Stimulated activated CD8-positive, alpha-beta memory T cell treated with anti-CD3 and anti-CD28 coated beads, Interleukin-15, amount 100 ng/mL, for 48 hours (primary cell): ENCODE data around the gene IL1RL1.

Experiments used
- DNase-seq, 2 donors: peaks; one replicate each; pipeline ENCODE4 v3.0.0-alpha.2; 2020; ENCODE audit warnings: low read depth in 2 of 2

The IL1RL1 gene

DNA sequence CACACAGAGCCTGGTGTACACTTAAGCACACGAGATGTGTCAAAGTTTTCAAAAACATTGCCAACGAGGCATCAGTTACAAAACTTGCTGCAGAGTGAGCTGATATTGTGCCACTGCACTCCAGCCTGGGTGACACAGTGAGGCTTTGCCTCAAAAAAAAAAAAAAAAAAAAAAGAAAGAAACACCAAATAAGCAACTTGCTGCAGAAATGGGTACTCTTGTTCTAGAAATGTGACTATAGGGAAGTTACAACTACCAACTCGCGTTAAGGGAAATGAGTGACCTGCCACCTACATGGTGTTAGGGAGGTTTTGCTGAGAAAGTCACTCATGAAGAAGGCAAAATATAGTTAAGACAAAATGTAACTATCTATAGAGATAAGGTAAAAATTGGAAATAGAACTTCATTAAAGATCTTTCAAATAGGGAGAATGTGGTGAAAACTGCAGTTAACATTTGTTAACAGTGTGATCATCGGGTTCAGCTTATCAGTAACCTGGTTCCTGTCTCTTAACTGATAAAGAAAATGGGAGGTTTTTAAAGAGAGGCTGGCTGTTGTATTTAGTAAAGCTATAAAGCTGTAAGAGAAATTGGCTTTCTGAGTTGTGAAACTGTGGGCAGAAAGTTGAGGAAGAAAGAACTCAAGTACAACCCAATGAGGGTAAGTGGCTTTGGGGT is at the start of gene IL1RL1:
Gene IL1RL1, plus strand, starts transcription at position 600 of the 677 bp plus-strand sequence. CDS start 26,702 bp downstream, outside the sequence.
- DNase-seq, result no peak

DNA sequence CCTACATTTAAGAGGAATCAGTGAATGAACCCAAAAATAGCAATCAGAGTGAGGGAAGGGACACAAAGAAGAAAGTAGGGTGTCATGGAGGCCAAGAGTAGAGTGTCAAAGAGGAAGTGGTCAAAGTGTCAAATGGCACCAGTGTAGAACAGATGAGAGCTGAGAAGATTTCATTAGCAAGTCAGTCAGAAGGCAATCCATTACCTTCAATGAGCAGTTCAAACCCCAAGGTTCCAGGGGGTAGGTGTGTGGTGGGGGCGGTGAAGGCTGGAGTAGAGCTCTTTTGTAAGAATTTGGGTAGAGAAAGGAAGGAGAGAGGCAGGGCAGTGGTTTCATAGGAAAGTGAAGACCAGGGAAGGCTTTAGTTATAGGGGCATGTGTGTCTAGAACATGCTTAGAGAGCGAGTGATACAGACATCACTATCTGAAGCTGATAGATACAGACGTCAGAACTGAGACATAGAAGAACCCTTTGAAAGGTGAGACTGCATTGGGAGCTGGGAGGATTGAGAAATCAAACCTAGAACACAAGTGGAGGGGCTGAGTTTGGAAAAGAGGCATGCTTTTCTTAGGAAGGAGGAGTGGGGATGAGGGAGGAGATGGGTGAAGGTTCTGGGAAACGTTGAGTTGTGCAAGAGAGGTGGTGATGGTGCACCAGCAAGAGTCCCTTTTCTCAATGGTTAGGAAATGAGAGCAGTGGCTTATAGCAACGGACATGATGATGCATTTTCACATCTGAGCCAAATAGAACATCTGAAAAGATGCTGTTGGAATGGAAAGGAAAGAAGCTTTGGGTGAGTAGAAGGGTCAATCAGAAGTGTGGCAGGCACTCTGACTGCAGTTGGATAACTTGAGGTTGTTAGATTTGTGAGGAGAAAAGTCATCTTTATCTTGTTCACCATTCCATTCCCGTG is 48.9 kb upstream of the IL1RL1 start:
- DNase-seq, result no peak

DNA sequence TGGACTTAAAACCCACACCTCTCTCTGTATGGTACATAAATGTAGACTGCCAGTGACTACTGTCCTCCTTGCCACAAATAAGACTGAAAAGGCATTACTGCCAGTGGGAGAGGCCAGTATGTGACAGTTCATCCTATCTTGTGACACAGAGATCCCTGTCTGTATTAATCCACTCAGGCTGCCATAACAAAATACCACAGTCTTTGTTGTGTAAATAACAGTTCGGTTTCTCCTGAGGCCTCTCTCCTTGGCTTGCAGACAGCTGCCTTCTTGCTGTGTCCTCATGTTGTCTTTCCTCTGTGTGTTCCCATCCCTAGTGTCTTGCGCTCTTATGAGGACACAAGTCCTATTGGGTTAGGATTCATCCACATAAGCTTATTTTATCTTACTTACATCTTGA is 46.4 kb upstream of the IL1RL1 start:
- no peak for DNase-seq

DNA sequence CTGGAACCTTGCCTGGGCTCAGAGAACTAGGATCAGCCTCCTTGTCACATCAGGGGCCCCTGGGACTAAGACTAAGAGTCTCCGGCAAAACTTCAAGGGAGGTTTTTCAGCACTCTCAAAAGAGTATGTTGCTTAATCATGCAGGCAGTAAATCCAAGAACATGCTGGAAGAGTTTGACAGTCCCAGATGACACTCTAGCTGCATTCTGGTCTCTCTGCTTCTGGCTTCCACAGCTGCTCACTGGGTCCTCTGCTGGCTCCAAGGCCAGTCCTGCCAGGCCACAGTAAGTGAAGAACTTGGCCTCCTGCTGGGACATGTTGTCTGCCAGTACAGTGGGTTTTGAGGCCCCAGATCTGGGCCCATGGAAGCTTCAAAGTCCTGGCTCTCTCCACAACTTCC is 45.2 kb upstream of the IL1RL1 start:
- no peak for DNase-seq

DNA sequence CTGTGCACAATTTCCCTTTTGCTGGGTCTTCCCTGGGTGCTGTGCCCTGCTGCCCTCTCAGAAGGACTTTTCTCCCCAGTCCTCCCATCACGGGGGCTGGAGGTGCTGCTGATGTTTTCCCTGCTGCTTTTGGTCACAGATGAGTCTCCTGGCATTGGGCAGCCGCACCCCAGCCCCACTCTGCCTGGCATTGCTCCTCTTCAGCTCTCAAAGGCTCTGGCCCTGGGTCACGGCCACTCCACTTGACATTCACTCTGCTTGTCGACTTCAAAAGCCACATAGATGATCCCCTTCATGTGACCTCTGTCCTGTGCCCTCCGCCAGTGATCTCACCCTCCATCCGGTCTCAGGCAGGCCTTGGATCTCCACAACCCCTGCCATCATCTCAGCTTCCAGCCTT is 43.6 kb upstream of the IL1RL1 start:
- no peak for DNase-seq

DNA sequence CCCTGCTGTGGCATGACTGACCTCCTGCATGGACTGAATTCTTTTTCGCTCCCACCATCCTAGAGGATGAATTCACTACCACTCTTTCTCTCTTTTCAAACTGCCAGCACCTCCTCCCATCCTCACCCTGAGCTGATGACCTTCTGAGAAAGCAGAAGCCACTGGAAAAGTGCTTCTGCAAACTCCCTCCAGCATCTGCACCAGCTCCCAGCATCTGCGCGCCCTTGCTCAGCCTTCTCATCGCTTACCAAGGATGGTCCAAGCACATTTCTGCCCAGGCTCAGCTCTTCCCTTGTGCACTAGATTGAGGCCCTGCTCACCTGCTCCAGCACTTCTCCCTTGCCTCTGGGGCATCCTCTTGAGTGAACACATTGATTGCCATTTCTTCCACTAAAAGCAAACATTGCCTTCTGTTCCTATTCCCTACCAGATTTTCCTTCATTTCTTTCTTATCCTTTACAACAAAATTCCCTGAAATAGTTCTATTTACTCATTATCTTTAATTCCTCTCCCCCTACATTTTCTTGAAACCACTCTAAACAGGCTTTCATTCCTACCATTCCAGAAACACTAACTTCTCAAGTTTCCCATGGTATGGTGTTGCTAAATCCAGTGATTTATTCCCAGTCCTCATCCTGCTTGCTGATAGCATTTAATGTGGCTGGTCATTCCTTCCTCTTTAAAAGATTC is 42.7 kb upstream of the IL1RL1 start:
- DNase-seq, result no peak

DNA sequence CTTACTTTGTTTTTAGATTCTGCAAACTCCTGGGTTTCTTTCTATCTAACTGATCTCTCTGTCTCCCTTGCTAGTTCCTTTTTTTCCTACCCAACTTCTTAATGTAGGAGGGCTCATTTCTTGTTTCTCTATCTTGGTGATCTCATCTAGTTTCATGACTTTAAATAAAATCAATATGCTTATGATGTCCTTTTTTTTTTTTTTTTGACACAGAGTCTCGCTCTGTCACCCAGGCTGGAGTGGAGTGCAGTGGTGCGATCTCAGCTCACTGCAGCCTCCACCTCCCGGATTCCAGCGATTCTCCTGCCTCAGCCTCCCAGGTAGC is 42.2 kb upstream of the IL1RL1 start:
- no peak for DNase-seq

DNA sequence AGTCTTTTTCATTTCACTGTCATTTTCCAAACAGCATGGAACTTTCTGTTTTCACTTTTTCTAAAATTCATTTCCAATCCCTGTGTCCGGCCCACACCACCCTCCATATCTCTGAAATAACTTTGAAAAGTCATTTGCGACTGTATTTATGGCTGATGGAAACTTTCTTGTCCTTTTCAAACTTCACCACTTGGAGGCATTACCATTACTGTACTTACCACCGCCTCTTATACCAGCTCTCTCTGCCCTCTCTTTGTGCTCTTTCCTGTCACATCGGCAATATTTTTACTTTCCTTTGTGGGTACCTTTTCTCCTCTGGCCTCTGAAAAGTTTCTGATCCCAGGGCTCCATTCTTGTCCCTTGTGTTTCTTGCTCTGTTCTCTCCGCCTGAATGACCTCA is 39.5 kb upstream of the IL1RL1 start:
- DNase-seq, result no peak

DNA sequence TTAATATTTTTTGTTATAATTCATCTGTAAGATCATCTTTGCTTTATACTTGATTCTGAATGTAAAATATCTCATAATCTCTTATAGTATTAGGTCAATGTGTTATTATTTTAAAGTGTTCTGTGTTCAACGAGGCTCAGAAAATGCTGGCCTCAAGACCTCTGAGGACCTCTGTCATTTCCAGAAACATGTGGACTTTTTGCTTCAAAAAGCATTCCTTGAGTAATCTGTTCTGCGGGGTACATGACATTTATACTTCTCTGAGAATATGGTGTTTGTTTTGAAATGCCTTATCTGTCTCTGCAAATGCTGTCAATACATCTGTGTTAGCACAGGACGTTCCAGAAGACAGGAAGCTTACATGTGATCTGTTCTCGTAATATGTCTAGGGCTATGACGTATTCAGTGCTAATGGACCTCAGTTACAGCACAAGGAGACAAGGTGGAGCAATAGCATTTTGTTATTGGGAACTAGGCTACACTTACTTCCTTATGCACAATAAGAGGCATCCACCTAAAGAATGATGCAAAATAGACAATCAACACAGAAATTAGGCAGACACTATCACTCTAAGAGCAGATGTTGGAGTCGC is 37.6 kb upstream of the IL1RL1 start:
- no peak for DNase-seq

DNA sequence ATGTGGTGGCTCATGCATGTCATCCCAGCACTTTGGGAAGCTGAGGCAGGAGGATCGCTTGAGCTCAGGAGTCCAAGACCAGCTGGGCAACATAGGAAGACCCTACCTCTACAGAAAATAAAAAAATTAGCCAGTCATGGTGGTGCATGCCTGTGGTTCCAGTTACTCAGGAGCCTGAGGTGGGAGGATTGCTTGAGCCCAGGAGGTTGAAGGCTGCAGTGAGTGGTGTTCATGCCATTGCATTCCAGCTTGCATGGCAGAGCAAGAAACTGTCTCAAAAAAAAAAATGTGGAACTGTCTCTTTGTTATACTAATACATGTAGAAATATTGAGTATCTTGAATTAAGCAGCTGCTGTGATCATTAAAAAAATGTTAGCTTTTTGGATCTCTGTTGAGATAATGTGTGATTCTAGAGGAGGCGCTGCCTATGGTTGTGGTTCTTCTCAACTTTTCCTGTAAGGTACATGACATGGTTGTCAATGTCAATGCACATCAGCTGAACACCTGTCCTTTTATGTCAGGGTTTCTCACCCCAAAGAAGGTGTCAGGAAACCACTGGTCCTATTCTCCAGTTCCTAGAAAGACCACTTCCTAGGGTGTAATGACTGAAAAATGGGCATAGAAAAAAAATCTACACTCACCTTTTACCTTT is 34.7 kb upstream of the IL1RL1 start:
- DNase-seq, result no peak

DNA sequence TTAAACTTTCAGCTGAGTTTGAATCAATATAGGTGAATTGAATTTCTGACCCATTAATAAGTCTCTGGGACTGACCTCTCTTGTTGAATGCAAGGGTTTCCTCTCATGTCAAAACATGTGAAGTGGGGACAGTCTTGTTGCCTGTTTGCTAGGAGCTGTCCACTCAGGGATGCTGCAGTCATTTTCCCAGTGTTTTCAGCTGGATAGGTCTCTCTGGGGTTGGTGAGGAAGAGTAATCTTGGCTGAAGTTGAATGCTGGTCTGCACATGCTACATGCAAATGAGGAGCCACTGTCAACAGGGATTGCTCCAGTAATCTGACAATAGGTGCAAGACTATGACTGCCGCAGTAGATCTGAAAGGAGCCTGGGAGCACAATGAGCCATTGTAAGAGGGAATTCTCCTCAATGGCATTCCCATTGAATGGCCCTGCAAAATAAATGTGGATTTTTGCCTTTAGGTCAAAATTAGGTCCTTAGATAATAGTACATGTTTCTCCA is 34.1 kb upstream of the IL1RL1 start:
- no peak for DNase-seq

DNA sequence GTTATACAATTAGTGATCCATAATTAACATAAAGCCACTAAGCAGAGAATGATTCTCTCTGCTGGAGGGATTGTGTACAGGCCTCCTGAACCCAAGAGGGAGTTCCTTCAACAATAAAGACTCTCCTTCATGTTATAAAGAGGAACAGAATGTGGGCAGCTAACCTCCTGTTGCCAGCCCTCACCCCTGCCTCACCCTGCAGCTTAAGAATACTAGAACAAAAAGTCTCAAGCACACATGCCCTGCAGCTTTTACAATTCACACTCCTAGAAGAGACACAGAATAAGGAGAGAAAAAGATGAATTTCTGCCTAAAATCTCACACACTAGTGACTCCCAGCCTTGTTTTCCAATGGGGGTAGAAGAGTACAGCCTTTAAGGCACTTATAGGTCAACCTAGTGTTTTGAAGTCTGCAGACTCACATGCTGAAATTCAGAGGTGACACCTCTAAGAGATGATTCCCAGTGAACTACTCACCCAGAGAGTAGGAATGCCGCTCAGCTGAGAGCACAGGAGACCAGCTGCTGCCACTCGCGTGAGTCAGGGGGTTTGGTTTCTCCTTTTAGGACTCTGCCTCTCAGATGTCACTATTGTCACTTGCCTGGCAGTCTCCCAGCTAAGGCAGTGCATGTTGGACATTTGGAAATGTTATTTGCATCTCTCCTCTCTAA is 32.5 kb upstream of the IL1RL1 start:
- DNase-seq, result no peak

DNA sequence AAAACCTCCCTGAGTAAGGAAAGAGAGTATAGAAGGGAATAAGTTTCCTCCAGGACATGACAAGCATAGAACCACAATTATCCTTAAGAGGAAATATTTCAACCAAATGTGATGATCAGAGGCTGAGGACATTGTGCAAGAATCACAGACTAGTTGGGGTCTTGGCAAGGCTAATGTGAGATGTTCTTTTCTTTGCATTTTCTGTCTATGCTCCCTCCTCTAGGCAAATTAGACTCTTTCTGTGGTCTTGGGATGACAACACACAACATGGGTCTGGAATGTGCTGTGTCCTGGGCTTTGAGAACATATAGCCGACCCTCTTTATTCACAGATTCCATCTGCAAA is 32.0 kb upstream of the IL1RL1 start:
- no peak for DNase-seq

DNA sequence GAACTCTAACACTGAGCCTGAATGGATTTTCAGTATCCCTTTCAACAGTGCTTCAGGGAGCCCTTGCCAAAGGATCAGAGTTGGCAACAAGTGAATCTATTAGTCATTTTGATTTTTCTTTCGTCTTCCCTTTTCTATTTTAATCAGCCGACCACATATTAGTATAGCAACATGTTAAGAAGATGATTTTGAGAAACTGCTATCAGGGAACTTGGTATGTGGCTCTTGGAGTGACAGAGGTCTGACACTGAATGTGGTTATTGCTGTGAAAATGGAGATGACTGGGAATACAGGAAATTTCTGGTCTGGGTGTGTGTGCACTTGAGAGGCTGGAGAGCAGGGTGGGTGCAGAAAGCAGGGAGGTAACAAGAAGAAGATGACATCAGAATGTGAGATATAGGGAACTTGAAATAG is 28.7 kb upstream of the IL1RL1 start:
- DNase-seq, result no peak

DNA sequence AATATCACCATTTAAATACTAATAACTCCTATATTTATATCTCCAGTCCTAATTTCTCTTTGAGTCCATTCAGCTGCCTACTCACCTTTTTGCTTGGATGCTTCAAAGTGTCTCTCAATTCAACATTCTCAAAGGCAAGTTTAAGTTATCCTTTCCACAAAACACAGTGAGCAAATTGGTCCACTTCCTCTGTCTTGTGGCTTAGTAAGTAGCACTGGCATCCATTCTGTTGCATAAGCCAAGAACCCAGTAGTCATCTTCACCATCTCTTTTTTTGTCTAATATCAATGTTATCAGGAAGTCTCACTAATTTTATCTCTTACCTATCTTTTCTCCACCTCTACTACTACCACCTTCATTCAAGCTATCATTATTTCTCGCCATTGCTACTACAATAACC is 27.4 kb upstream of the IL1RL1 start:
- no peak for DNase-seq

DNA sequence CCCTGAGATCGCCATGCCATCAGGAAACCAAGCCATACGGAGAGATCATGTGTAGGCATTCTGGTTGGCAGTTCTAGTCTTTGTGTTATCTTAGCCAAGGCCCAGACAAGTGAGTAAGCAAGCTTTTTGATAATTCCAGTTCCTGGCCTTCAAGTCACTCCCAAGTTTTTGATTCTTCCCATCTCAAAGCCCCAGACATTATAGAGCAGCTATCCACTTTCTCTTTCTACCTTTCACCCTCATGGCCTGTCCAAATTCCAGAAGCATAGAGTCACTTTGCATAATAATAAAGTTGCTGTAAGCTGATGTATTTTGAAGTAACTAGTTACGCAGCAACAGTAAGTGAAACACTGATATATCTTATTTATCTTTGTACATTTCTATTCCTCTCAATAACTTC is 26.8 kb upstream of the IL1RL1 start:
- DNase-seq, result no peak

DNA sequence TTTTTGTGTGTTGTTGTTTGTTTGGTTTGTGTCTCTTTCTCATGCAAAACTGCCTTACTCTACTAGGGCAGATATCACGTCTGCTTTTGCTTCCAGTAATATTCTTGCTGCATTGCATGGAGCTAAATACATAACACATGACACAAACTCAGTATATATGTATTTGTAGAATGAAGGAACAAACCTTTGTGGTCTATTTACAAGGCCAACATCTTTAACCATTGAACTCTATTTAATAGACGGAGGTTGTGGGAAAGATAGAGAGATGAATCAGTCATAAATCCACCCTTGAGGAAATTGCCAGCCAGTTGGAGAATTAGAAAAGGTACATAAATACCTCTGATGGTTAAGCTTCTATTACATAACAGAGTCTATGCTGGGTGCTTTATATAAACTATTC is 26.0 kb upstream of the IL1RL1 start:
- no peak for DNase-seq

DNA sequence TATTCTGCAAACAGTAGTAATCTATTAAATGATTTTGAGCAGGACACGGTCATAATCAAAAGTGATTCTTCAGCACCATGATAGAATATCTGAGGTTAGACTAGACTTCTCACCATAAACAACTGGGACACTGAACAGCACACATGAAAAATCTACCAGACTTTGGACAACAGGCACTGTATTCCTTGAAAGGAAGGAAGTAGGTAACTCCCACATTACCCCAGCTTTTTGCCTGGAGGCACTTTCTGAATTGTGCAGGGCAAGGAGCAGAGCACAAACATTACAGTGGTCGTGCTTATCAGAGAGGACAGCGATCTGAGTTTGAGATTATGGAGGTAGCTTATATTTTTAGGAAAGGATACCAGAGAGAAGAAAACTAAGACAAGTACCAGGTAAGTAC is 25.3 kb upstream of the IL1RL1 start:
- DNase-seq, result no peak

DNA sequence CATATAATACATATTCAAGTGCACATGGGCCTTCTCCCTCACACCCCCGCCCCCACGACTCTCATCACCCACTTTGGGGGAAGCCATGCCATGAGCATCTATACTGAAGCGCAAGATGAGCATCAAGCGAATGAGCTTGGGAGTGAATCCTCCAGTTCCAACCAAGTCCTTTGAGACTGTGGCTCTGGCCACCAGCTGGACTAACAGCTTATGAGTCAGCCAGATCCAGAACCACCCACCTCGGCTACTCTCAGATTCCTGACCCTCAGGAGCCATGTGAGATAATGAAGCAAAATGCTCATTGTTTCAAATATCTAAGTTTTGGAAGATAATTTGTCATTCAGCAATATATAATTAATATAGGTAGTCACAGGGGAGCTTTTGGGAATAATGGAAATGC is 22.2 kb upstream of the IL1RL1 start:
- DNase-seq, result no peak

DNA sequence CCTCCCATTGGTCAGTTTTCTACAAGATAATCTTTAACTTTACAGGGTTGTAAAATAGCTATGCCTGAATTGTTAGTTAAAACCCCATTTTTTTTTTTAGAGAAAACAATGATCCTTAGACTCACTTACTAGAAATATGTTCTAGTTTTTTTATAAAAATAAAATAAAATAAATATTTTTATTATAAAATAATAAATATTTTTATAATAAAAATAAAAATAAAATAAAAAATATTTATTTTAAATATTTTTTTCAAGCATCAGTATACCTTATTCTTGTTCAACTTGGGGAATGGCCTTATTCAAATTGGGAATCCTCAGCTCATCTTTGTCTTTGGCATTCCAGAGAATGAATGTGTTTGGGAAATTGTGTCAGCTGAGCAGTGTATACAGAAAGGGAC is 20.8 kb upstream of the IL1RL1 start:
- DNase-seq, result no peak
